B cell (primary cell): ENCODE results near the gene EAPP. TPM values are rescaled to one million over a fixed set of nuclear protein-coding genes. Genes with fewer than 3 reads are reported as not detected.

Experiments
- ATAC-seq: fragments of 200-7000 bp; cut with Tn5 transposase; one replicate; pipeline ENCODE4 v1.10.0; 2021; ENCODE audit warnings: low read depth, mild to moderate bottlenecking, moderate number of reproducible peaks, moderate library complexity
- CTCF ChIA-PET: fragments of 350-600 bp; sonication (Branson Sonifier 250); formaldehyde crosslinking; loops from one replicate; lab custom pipeline; 2021; ENCODE audit warnings: antibody characterized with exemption, inconsistent platforms; lab: Charles Lee
- POLR2A ChIA-PET: fragments of 350-600 bp; sonication (Branson Sonifier 250); formaldehyde crosslinking; loops from one replicate; lab custom pipeline; 2021; ENCODE audit warnings: antibody characterized with exemption; lab: Charles Lee
- DNase-seq: peaks from one replicate; pipeline ENCODE4 v3.0.0; 2013
- H2AFZ ChIP-seq: 2 replicates; pipeline ENCODE4 v1.6.1; 2012; ENCODE audit warnings: mild to moderate bottlenecking, low read depth, low read length; ENCODE audit not compliant: insufficient read depth, poor library complexity, severe bottlenecking
- H3K27ac ChIP-seq, 2 donors: 1 replicate in 1 of 2; 2 replicates in 1 of 2; pipeline ENCODE4 v1.5.1; 2012 to 2013; ENCODE audit warnings: low read length in 2 of 2, mild to moderate bottlenecking in 2 of 2, moderate library complexity in 1 of 2
- H3K27me3 ChIP-seq, 4 experiments: fragments of 200-600 bp in 1 of 4; sonication (generic) in 1 of 4; replicated peaks in 1 of 4; 1 replicate in 2 of 4; 2 replicates in 2 of 4; pipeline versions ENCODE4 v1.6.1 to v1.7.0; 2013 to 2016; ENCODE audit warnings: low read length in 3 of 4, mild to moderate bottlenecking in 2 of 4, mixed read lengths in 1 of 4, moderate library complexity in 1 of 4; ENCODE audit not compliant: insufficient read depth in 4 of 4, control insufficient read depth in 3 of 4; ENCODE audit errors: control extremely low read depth in 1 of 4
- H3K36me3 ChIP-seq, 2 experiments: replicated peaks in 1 of 2; 1 replicate in 1 of 2; 2 replicates in 1 of 2; pipeline versions ENCODE4 v1.6.1 to v1.7.1; 2013; ENCODE audit warnings: low read length in 1 of 2; ENCODE audit not compliant: insufficient read depth in 2 of 2, control insufficient read depth in 1 of 2; ENCODE audit errors: control extremely low read depth in 1 of 2, extremely low read depth in 1 of 2
- H3K4me1 ChIP-seq, 2 donors: fragments of 200-600 bp in 1 of 2; sonication (generic) in 1 of 2; 1 replicate in 1 of 2; 2 replicates in 1 of 2; pipeline versions ENCODE4 v1.5.1 to v1.6.1; 2013 to 2017; ENCODE audit warnings: low read length in 2 of 2; ENCODE audit not compliant: control insufficient read depth in 2 of 2, insufficient read depth in 2 of 2
- H3K4me2 ChIP-seq: replicated peaks from 2 replicates; pipeline ENCODE3; 2012; ENCODE audit warnings: mild to moderate bottlenecking, low read depth, low read length; ENCODE audit not compliant: poor library complexity, severe bottlenecking
- H3K4me3 ChIP-seq, 5 experiments: fragments of 200-600 bp in 1 of 5; sonication (generic) in 1 of 5; 1 replicate in 3 of 5; 2 replicates in 2 of 5; pipeline versions ENCODE4 v1.5.1 to v1.7.0; 2011 to 2016; ENCODE audit warnings: low read length in 4 of 5, mild to moderate bottlenecking in 4 of 5, low read depth in 2 of 5, control low read depth in 1 of 5, moderate library complexity in 1 of 5; ENCODE audit not compliant: insufficient read depth in 1 of 5; ENCODE audit errors: control extremely low read depth in 1 of 5, extremely low read depth in 1 of 5
- H3K79me2 ChIP-seq: fragments of 200-600 bp; sonication (generic); one replicate; pipeline ENCODE4 v1.6.0; 2016; ENCODE audit warnings: low read length; ENCODE audit not compliant: control insufficient read depth, insufficient read depth
- H3K9ac ChIP-seq: fragments of 200-600 bp; sonication (generic); 2 replicates; pipeline ENCODE4 v1.6.1; 2017; ENCODE audit warnings: mild to moderate bottlenecking, low read length, moderate library complexity
- H3K9me3 ChIP-seq, 3 donors: one replicate each; pipeline versions ENCODE4 v1.6.1 to v1.7.1; 2013; ENCODE audit warnings: low read length in 2 of 3; ENCODE audit not compliant: control insufficient read depth in 2 of 3, insufficient read depth in 1 of 3; ENCODE audit errors: control extremely low read depth in 1 of 3
- H4K20me1 ChIP-seq: 2 replicates; pipeline ENCODE4 v1.6.0; 2012; ENCODE audit warnings: mild to moderate bottlenecking, low read length; ENCODE audit not compliant: insufficient read depth, control insufficient read depth, poor library complexity, severe bottlenecking
- H3K27ac Mint-ChIP-seq: one replicate; pipeline ENCODE4 v1.8.0; 2021; ENCODE audit warnings: mixed read lengths
- H3K27me3 Mint-ChIP-seq: one replicate; pipeline ENCODE4 v1.8.0; 2021; ENCODE audit warnings: mixed read lengths
- H3K4me1 Mint-ChIP-seq: one replicate; pipeline ENCODE4 v1.8.0; 2021; ENCODE audit warnings: mixed read lengths
- H3K4me3 Mint-ChIP-seq: one replicate; pipeline ENCODE4 v1.8.0; 2021; ENCODE audit warnings: mixed read lengths
- H3K9me3 Mint-ChIP-seq: one replicate; pipeline ENCODE4 v1.8.0; 2022; ENCODE audit warnings: mixed read lengths; ENCODE audit not compliant: insufficient read depth
- EZH2 ChIP-seq: IDR thresholded peaks from 2 replicates; pipeline ENCODE4 v1.6.1; 2012; ENCODE audit warnings: borderline replicate concordance, low read depth, mild to moderate bottlenecking, moderate library complexity, low read length; ENCODE audit not compliant: insufficient read depth, poor library complexity, severe bottlenecking
- WGBS: methylation state at CpG from one replicate; pipeline ENCODE4 v1.1.5; 2013; ENCODE audit warnings: missing lambda C conversion rate; ENCODE audit not compliant: insufficient coverage; 5-methylcytosine and 5-hydroxymethylcytosine counted together
- intact Hi-C: fragments of 100-400 bp; cut with micrococcal nuclease; formaldehyde crosslinking; loops from one replicate; pipeline ENCODE4 v1.10.0; 2022
- polyA plus RNA-seq: library from polyadenylated mRNA; depleted of rRNA; stranded (reverse); fragments of >200 nt; gene quantifications from 2 replicates; pipeline ENCODE4 v1.2.3, GENCODE V29; 2012
- total RNA-seq, 2 donors: library from RNA; stranded (reverse); fragments of 120-200 nt in 1 of 2; gene quantifications; 1 replicate in 1 of 2; 2 replicates in 1 of 2; pipeline versions ENCODE4 v1.2.3 to v1.2.4, GENCODE V29; 2013 to 2022
- TF ChIP-seq, protein P1 (sequence below): fragments of 200-600 bp; IDR thresholded peaks from one replicate; pipeline ENCODE4 v1.8.0; 2022; ENCODE audit warnings: antibody characterized with exemption, mild to moderate bottlenecking

Gene EAPP
- total and polyA plus RNA-seq, 2 donors (not counting 1 experiment from before 2014, with no cell fraction given) = 36.2 to 58.0 TPM

DNA sequence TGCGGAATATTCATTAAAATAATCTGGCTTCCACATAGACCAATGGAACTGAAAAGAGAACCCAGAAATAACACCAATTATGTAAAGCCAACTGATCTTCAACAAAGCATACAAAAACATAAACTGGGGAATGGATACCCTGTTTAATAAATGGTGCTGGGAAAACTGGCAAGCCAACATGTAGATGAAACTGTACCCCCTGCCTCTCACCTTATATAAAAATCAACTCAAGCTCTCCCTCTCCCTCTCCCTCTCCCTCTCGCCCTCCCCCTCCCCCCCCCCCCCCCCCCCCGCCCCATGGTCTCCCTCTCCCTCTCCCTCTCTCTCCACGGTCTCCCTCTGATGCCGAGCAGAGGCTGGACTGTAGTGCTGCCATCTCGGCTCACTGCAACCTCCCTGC, 64.3 kb downstream of the EAPP start:
- H3K36me3 ChIP-seq = no peaks in the 10 kb centered on the region
- CTCF ChIA-PET = no interaction called here
- no peak overlapping the region for H3K4me2 ChIP-seq

DNA sequence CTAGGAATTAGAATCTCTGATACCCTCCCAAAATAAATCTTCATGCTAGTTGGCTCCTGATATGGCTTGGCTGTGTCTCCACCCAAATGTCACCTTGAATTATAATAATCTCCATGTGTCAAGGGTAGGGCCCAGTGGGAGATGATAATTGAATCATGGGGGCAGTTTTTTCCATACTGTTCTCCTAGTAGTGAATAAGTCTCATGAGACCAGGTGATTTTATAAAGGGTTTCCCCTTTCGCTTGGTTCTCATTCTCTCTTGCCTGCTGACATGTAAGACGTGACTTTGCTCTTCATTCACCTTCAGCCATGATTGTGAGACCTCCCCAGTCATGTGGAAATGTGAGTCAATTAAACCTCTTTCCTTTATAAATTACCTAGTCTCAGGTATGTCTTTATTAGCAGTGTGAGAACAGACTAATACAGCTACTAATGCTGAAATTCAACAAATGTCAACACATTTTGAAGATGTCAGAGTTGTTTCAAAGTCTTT, 65.3 kb downstream of the EAPP start:
- H3K9me3 ChIP-seq = no peaks in the 10 kb centered on the region
- TF ChIP-seq EZH2 = no peak
- TF ChIP-seq, protein P1, sequence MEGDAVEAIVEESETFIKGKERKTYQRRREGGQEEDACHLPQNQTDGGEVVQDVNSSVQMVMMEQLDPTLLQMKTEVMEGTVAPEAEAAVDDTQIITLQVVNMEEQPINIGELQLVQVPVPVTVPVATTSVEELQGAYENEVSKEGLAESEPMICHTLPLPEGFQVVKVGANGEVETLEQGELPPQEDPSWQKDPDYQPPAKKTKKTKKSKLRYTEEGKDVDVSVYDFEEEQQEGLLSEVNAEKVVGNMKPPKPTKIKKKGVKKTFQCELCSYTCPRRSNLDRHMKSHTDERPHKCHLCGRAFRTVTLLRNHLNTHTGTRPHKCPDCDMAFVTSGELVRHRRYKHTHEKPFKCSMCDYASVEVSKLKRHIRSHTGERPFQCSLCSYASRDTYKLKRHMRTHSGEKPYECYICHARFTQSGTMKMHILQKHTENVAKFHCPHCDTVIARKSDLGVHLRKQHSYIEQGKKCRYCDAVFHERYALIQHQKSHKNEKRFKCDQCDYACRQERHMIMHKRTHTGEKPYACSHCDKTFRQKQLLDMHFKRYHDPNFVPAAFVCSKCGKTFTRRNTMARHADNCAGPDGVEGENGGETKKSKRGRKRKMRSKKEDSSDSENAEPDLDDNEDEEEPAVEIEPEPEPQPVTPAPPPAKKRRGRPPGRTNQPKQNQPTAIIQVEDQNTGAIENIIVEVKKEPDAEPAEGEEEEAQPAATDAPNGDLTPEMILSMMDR = no peak
- H3K79me2 ChIP-seq = no peaks in the 10 kb centered on the region
- H2AFZ ChIP-seq = no peak overlapping the region
- intact Hi-C loops = no loop called here
- POLR2A ChIA-PET = no interaction called here
- ATAC-seq (no peak), DNase-seq (no peak)
- H3K4me1 ChIP-seq = no peaks in the 10 kb centered on the region
- no peaks in the 10 kb centered on the region for H3K36me3 ChIP-seq
- no peaks in the 10 kb centered on the region for H3K9me3 Mint-ChIP-seq
- no peak overlapping the region for H3K4me3 ChIP-seq
- H3K27ac Mint-ChIP-seq = no peak overlapping the region
- CTCF ChIA-PET = no interaction called here
- peaks cover 0 to 5% (median 0%) of the 10 kb centered on the region in 4 experiments for H3K27me3 ChIP-seq
- H4K20me1 ChIP-seq = no peaks in the 10 kb centered on the region
- no peaks in the 10 kb centered on the region for H3K4me1 Mint-ChIP-seq
- peaks cover 7% of the 10 kb centered on the region for H3K27me3 Mint-ChIP-seq
- H3K4me2 ChIP-seq = no peak overlapping the region
- H3K4me3 Mint-ChIP-seq = no peak overlapping the region
- H3K27ac ChIP-seq = no peak overlapping the region
- WGBS = no CpG with 5 or more reads among the region's 2 CpGs
- no peak overlapping the region for H3K9ac ChIP-seq

More for the DNA sequence above, 64.3 kb downstream of the EAPP start:
- no CpG with 5 or more reads among the region's 6 CpGs for WGBS
- no peak for TF ChIP-seq EZH2
- ATAC-seq = no peak
- POLR2A ChIA-PET = no interaction called here
- no peak for DNase-seq
- Histone ChIP-seq H3K9ac (no peak overlapping the region), H2AFZ (no peak overlapping the region), H3K27ac (no peak overlapping the region), H3K79me2 (no peaks in the 10 kb centered on the region), H3K9me3 (no peaks in the 10 kb centered on the region), H3K4me3 (no peak overlapping the region), H4K20me1 (no peaks in the 10 kb centered on the region), H3K4me1 (no peaks in the 10 kb centered on the region), H3K27me3 (peaks cover 0 to 5% (median 0%) of the 10 kb centered on the region in 4 experiments)
- intact Hi-C loops = no loop called here
- H3K4me3 Mint-ChIP-seq = no peak overlapping the region
- no peak overlapping the region for H3K27ac Mint-ChIP-seq
- H3K27me3 Mint-ChIP-seq = peaks cover 7% of the 10 kb centered on the region
- no peaks in the 10 kb centered on the region for H3K4me1 Mint-ChIP-seq
- H3K9me3 Mint-ChIP-seq = no peaks in the 10 kb centered on the region
